GM21737 (cell line): ENCODE results near the gene GRIPAP1.
"Not testable (repeated sequence)": the region's sequence is repeated elsewhere in the genome, so short reads cannot be mapped to it uniquely, and the experiment has no call there.

ENCODE experiments used
- ATAC-seq: cut with Tn5 transposase; IDR thresholded peaks from one replicate; pipeline ENCODE4 v1.9.1; 2021; ENCODE audit warnings: mild to moderate bottlenecking, moderate library complexity; ENCODE audit not compliant: unreplicated experiment

The GRIPAP1 gene

DNA sequence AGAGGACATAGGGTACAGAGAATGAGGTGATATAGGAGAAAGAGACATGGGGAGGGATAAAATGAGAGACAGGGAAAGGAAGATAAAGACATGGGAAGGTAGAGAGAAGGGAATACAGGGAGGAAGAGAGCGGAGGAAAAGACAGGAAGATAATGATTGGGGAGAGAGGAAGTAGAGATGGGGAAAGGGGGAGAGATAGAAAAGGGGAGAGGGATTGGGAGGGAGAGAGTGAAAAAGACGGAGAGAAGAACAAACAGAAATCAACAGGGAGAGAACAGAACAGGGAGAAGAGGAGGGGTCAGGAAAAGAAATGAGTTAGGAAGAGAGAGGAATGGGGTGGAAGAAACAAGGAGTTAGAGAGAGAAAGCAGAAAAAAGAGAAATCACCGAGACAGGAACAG, 4.6 kb downstream of the GRIPAP1 start:
- no peak for ATAC-seq

DNA sequence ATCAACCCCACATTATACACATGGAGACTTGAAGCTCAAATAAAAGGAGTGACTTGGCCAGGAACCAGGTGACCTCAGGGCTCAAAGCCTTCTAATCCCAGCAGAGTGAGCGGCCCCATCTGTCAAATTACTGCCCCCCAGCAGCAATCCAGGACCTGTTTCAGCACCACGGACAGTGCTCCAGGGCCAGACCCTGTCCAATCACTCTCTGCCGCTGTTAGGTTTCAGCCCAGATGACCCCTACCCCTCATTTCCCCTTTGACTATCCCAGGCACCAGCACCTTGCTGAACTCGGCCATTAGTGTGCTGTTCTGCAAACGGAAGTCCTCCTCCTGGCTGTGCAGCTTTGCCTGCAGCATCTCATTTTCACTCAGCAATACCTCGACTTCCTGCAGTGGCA, 5.1 kb downstream of the GRIPAP1 start:
- ATAC-seq = no peak

DNA sequence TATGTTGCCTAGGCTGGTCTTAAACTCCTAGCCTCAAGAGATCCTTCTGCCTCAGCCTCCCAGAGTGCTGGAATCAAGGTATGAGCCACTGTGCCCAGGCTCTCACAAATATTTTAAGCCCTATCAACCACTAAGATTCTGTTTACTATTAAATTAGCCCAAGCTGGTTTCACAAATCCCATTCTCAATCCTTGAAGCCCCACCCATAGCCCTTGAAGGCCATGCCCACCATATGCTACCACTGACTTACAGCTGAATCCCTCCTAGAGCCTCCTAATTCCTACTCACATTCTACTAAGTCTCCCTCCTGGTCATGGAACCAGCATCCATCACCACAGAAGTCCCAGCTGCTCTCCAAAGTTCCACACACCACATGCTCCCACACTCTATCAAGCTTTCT, 9.7 kb downstream of the GRIPAP1 start:
- ATAC-seq = no peak

DNA sequence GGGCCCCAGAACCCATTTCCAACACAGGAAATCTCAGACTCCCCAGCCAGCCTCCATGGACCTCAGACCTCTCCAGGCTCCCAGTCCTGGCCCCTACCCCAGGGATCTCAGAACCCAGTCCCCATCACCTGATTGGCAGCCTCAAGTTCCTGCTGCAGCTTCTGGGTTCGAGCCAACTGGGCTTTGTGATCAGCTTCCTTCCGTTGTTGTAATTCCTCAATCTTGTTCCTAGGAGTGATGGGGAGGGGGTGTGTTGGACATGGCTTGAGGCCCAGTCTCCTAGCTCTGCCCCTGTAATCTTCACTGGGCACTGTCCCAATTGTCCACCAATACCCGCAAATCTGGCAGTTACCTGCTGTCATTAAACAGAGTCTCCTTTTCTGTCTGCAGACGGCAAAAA, 12.6 kb downstream of the GRIPAP1 start:
- no peak for ATAC-seq

DNA sequence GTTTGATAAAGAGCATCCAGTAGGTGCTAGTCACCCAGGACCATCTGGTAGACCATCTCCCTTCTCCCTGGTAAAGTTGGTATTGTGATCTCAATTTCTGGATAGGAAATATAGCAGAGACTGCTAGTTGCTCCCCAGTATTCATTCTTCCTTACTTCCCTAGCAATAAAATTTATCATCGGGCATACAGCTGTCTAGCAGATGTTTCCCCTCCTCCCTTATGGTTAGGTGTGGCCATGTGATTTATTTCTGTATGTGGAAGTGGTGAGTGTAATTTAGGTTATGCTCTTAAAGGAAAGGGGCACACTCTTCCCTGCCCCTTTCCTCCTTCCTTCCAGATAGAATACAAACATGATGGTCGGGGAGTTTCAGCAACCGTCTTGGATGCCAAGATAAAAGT, 18.2 kb downstream of the GRIPAP1 start:
- ATAC-seq = no peak

DNA sequence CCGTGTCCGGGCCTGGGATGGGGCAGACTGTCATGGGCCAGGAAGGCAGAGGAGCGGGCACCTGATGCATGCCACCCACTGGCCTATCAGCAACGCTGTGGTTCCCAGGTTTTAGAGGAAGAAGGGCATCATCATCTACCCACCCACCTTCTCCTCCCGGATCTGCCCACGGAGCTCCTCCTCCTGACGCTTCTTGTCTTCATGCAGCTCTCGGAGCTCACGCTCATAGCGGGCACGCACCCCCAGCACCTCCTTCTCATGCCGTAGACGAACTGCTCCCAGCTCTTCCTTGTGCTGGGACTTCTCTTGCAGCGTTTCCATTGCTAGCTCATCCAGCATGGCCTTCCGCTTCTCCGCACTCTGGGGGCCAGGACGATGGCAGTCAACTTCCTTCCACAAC, 19.0 kb downstream of the GRIPAP1 start:
- ATAC-seq = no peak

DNA sequence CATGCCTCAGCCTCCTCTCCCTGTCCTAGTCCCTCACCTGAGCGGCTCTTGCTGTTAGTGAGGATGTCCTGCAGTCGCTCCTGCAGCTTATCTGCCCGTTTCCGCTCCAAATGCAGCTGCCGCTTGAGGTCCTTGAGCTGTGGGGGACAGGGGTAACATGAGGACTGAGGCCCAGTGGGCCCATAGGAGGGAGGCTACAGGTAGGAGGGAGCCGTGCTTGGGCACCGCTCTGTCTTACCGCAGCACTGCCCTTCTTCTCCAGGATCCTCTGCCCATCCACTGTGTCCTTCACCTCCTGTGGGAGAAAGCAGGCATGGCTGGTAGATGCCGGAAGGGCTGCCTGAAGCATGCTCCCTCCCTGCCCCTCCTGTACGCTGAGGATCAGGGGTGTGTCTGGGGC, 20.9 kb downstream of the GRIPAP1 start:
- ATAC-seq = no peak

DNA sequence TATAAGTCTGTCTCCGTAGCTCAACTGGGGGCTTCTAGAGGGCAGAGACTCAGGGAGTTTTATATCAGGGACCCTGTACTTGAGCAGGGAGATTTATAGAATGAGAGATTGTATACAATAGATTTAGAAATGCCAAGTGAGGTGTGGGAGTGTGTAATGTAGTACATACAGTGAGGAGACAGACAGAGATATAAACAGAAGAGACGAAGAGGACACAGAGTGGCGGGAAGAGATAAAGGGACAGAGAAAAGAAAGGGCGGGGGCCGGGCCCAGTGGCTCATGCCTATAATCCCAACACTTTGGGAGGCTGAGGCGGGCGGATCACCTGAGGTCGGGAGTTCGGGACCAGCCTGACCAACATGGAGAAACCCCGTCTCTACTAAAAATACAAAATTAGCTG, 21.7 kb downstream of the GRIPAP1 start:
- not testable (repeated sequence) for ATAC-seq

DNA sequence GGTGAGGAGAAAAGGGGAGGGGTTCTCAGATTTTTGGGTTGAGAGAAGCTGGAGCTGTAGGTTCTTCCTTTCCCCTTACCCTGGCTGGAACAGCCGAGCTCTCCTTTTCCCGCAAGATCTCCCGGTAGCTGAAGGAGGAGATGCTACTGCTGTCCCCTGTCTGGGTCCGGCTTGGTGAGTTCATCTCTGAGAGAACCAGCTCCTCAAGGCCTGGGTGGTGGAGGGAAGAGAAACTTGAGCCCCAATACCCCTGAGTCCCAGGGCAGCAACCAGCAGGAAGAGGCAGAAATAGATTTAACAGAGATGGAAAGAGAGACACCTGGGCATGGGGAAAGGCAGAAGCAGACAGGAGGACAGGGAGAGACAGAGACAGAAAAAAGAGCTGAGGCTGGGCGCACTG, 23.8 kb downstream of the GRIPAP1 start:
- no peak for ATAC-seq

DNA sequence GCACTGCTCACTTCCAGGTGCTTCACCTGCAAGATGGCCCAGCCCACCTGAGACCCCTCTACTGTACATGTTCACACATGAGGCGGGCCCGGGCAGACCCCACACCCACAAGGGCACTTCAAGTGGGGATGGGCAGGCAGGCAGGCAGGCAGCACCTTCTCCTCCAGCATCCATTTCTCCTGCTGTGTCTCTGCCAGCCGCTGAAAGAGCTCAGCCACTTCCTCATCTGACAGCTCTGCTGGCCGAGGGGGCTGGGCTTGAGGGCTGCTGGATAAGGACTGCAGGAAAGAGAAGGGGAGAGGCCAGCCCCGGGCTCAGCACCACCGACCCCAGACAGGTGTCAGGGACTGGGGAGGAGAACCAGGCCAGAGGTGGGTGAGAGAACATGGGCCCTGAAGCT, 26.0 kb downstream of the GRIPAP1 start:
- ATAC-seq = no peak

DNA sequence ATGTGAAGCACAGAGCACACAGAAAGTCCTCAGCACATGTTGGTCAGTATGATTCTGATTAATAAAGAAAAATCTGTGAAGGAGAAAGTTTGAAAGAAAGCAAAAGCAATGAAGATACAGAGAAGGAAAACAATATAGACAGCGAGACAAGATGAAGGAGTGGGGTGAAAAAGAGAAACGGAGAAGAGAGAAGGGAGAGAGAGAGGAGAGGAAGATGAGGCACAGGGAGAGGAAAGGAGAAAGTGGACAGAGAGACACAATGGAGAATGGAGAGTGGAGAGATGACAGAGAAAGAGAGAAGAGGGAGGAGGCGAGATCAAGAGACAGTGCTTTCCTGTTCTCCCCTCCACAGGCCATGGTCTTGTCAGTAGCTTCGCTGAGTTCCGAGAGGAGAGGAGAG, 26.5 kb downstream of the GRIPAP1 start:
- ATAC-seq = no peak

DNA sequence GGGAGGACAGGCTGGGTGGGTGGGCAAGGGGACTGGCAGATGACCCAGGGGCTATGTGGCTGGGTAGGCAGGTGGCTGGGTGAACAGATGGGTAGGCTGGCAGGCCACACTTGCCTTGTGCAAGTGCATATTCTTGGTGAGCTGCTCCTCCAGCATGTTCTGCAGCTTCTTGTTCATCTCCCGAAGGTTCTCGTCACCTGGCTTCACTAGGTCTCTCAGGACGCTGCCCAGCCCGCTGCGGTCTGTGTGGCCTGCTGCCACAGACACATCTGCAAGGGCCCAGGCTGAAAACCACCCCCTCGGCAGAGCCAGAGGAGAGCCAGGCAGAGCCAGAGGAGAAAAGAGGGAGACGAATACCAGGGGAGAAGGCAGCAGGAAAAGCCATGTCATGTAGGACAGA, 27.0 kb downstream of the GRIPAP1 start:
- no peak for ATAC-seq

DNA sequence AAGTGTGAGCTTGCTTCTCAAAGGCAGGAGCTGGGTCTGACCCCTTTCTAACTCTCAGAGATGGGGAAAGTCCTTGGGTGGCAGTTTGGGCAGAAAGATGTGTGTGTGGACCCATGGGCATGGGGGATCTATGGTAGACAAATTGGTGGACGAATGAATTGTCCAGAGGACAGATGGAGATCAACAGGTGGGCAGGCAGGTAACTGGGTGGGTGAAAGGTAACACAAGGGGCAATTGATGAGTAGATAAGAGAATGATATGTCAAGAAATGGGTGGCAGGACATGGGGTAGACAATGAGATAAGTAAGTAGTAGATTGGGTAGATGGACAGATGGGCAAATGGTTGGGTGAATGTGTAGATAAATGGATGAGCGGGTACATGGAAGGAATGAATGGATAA, 27.5 kb downstream of the GRIPAP1 start:
- ATAC-seq = no peak

DNA sequence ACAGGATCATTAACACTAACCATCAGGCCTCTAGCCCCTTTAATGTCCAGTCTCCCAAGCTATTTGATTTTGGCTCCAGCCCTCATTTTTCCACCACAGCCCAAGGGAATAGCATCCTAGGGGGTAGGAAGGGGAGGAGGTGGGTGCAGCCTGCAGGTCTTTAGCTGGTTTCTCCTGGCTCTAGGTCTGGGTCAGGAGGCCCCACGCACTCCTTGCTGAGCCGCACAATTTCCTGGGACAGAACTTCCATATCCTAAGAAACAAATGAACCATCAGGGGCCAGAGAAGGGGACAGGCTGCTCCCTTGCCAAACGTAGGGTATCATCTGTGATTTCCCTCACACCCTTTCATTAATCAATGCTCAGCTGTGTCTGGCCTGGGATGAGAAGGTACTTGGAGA, 28.0 kb downstream of the GRIPAP1 start:
- no peak for ATAC-seq

DNA sequence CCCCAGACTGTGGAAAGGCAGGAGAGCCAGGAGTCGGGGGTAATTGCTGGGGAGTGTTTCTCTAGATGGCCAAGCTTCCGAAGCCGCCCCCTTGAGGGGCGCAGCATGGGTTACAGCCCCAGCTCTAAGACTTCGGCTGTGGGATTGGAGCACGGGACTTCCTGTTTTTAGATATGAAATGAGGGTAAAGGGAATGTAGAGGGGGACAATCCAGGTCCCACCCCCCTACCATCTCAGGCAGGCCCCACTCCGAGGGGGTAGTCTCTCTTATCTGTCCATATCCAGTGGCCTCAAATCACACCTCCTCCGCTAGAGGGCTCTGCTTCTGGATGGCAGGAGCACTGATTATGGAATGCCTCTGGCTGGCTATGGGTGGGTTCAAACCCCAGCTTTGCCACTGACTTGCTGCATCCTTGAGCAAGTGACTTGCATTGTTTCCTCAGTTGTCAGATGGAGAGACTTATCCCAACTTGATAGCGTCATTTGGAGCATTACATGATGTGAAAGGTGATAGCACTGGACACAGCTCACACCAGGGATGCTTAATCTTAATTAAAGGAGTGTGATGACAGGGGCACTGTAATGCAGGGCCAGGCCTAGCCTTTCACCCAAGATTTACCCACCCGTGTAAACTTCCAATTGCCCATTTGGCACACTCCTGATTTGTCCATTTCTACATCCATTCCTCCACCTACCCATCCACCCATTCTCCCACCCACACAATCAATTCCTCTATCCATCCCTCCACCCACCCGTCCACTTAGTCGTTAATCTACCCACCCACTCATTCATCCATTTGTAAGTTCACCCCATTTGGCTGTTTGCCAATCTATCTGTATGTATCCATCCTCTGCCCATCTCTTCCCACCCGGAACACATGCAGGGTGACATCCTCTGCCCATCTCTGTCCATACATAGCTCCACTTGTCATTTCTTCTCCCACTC, 29.6 kb downstream of the GRIPAP1 start:
- ATAC-seq = no peak

DNA sequence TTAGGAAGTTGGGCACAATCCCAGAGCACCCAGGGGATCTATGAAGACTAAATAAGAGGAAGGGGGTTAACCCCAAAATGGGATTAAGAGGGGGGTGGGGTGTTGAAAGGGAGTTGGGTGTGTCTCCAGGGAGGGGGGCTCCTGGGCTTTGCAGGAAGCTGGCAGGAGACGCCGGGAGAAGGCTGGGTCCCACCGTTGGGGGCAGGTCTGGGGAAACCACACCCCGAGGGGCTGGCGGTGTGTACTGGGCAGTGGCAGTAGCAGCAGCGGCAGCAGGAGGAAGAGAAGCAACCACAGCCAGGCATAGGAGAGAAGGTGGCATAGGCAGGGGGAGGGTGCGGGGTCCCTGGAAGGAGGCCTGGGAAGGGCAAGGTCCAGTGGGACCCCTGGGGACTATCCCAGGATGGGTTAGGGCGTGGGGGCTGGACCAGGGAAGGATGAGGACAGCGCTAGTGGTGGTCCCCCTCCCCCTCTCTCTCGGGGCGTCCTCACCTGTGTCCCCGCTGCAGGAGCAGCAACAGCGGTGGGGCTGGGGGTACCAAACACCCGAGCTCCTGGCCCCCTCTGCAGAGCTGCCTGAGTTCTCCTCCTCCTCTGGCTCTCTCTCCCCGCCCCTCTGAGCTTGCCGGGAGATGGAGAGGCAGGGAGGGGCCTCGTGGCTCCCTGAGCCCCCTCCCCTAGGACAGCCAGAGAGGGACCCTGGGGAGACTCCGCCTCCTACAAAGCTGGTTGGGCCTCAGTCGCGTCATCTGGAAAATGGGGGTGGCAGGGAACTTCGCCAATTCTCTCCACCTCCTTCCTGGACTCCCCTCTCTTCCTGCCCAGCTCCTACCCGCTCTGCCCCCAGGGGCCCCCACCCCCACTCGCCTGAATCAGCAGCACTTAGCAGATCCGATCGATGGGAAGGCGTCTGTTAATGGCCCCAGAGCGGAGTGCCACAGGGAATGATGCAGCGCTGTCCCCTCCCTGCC, 30.5 kb downstream of the GRIPAP1 start, which contains the start of gene KCND1:
TSS of gene KCND1 (minus strand) at position 596 of the 971 bp plus-strand sequence. CDS start 1,573 bp downstream, outside the sequence.
- no peak for ATAC-seq

DNA sequence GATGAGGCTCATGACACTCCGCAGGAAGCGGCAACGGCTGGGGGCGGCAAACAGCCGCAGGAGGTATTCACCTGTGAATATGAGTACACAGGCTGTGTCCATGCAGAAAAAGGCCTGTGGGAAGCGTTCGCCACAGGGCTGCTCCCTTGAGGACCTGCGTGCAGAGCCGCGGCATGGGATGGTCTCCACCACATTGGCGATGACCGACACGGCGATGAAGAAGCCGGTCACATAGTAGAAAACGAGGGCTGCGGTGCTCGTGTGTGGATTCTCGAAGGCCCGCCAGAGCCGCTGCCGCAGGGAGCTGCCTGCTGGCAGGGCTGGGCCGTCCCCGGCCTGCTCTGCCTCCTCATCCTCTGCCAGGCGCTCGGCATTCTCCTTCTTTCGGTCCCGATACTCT, 32.6 kb downstream of the GRIPAP1 start:
- ATAC-seq = no peak

DNA sequence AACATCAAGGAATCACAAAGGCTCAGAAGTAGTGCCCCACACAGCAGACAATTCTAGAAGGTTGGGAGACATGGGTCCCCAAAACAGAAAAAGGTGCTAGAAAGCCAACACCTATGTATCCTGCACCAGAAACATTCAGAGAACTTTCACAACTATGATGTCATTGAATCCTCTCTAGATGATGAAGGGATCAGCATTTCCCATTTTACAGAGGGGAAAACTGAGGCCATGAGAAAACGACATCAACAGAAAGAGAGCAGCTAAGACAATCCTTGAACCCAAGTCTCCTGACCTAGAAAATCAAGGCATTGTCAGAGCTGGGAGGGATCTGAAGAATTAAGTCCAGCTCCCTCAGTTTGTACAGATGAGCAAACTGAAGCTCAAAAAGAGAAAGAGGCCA, 33.7 kb downstream of the GRIPAP1 start:
- ATAC-seq = no peak

DNA sequence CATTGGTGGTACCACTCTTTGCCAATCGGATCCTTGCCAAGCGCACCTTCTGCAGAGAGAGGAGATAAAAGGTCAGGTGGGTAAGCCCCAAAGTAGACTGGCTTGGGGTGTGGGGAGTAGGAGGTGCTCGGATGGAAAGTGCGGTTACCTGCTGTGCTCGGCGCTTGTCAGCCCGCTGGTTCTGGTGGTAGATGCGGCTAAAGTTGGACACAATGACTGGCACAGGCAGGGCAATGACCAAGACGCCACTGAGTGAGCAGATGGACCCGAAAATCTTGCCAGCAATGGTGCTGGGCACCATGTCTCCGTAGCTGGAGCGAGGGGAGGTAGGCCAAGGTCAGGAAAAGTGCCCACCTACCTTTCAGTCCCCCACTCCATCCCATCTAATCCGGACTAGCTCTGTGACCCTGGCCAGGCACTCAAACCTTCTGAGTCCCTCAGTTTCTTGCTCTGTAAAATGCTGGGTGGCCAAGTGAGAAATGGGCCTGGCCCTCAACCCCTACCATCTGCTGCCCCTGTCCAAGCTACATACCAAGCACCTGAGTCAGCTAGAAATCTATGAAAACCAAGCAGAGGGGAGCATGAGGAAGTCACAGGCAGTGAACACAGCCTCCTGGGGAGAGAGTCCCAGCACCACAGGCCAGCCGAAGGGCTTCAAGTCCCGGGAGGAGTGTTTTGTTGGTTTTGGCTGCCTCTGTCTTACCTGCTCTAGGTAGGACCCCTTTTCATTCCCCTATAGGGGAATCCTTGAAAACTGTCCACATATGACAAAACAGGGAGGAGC, 35.1 kb downstream of the GRIPAP1 start:
- ATAC-seq = no peak

DNA sequence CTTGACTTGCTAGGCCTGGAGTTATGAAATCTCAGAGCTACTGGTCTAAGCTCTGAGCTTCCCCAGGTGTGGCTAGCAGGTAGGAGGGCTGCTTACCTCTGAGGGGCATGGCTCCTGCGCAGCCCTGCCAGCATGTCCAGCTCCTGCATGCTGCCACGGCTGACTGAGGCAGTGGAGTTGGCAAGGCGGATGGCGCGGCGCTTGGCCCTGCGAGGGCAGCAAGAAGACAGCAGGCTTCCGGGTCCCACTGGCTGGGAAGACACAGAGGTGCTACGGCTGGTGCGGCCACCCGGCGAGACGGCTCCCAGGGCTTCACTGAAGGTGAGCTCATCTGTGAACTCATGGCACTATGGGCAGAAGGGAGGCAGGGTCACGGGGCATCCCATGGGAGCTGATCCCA, 36.1 kb downstream of the GRIPAP1 start:
- ATAC-seq = no peak

DNA sequence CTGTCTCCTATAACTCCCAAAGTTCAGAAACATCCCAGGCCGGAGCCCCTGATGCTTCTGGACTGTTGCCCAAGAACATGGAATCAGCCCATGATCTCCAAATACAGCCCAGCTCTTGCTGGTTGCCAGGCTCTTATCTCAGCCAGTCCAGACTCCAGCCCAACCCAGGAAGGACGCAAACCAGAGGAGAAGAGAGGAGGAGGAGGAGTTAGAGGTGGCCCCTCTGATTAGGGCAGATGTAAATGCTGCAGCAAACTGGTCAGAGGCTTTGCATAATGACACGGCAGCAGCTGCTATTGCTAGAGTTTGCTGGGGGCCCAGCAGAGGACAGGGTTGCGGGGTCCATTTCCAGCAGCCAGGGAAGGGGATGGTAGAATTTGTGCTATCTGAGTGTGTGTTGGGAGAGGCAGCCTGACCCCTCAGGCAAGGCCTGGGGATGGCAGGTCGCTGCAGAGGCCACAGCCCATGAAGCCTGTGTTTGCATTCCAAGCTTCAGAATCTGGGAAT, 40.4 kb downstream of the GRIPAP1 start:
- no peak for ATAC-seq
